ENCODE data around the gene ABCA13.

GRCh38 chr7:48274662-48275061, 103.4 kb downstream of the ABCA13 start:
- TF ChIP-seq, protein P1, sequence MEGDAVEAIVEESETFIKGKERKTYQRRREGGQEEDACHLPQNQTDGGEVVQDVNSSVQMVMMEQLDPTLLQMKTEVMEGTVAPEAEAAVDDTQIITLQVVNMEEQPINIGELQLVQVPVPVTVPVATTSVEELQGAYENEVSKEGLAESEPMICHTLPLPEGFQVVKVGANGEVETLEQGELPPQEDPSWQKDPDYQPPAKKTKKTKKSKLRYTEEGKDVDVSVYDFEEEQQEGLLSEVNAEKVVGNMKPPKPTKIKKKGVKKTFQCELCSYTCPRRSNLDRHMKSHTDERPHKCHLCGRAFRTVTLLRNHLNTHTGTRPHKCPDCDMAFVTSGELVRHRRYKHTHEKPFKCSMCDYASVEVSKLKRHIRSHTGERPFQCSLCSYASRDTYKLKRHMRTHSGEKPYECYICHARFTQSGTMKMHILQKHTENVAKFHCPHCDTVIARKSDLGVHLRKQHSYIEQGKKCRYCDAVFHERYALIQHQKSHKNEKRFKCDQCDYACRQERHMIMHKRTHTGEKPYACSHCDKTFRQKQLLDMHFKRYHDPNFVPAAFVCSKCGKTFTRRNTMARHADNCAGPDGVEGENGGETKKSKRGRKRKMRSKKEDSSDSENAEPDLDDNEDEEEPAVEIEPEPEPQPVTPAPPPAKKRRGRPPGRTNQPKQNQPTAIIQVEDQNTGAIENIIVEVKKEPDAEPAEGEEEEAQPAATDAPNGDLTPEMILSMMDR (conservative IDR thresholded peaks at IDR 0.05) = no peak
- TF ChIP-seq ZFX (IDR thresholded peaks at IDR 0.05) = no peak
